ENCODE measurements around the gene MDN1. TPM values are rescaled to one million over a fixed set of nuclear protein-coding genes. Genes with fewer than 3 reads are reported as not detected.

Gene MDN1
- total and polyA plus RNA-seq, 2 donors (not counting 1 experiment from before 2014, with no cell fraction given) = 16.5 to 59.5 TPM

- no peaks in the 10 kb centered on the region for H3K9me3 ChIP-seq (ENCODE audit: control extremely low read depth in 1 of 3, control insufficient read depth in 2 of 3, insufficient read depth in 1 of 3, low read length in 2 of 3)
- Mint-ChIP-seq H3K27ac (no peak overlapping the region), H3K9me3 (ENCODE audit: insufficient read depth) (no peaks in the 10 kb centered on the region), H3K4me3 (no peak overlapping the region), H3K27me3 (no peaks in the 10 kb centered on the region), H3K4me1 (peaks cover 21% of the 10 kb centered on the region)
- peaks cover 15 to 71% of the 10 kb centered on the region in 2 experiments for H3K36me3 ChIP-seq (replicated peaks in 1 of 2; ENCODE audit: control extremely low read depth in 1 of 2, control insufficient read depth in 1 of 2, extremely low read depth in 1 of 2, insufficient read depth in 2 of 2, low read length in 1 of 2)
- peaks cover 3% of the 10 kb centered on the region for H3K79me2 ChIP-seq (ENCODE audit: control insufficient read depth, insufficient read depth, low read length)
- H2AFZ ChIP-seq (ENCODE audit: insufficient read depth, low read depth, low read length, poor library complexity, severe bottlenecking) = no peak overlapping the region
- H4K20me1 ChIP-seq (ENCODE audit: control insufficient read depth, insufficient read depth, low read length, poor library complexity, severe bottlenecking) = no peaks in the 10 kb centered on the region
- WGBS (ENCODE audit: insufficient coverage) = 100% methylated on average over 1 of the region's 1 CpG
- ATAC-seq (ENCODE audit: low read depth) = no peak
- H3K27ac ChIP-seq (ENCODE audit: low read length in 2 of 2) = no peak overlapping the region
- no peaks in the 10 kb centered on the region for H3K27me3 ChIP-seq (replicated peaks in 1 of 4; ENCODE audit: control extremely low read depth in 1 of 4, control insufficient read depth in 3 of 4, insufficient read depth in 4 of 4, low read length in 3 of 4)
- H3K4me1 ChIP-seq (ENCODE audit: control insufficient read depth in 2 of 2, insufficient read depth in 2 of 2, low read length in 2 of 2) = peaks cover 18 to 20% of the 10 kb centered on the region in 2 donors
- H3K4me3 ChIP-seq (ENCODE audit: control extremely low read depth in 1 of 5, extremely low read depth in 1 of 5, insufficient read depth in 1 of 5, low read depth in 2 of 5, low read length in 4 of 5) = no peak overlapping the region
- DNase-seq = no peak
- no peak for TF ChIP-seq EZH2 (IDR thresholded peaks at IDR 0.05; ENCODE audit: borderline replicate concordance, insufficient read depth, low read depth, low read length, poor library complexity, severe bottlenecking)
- TF ChIP-seq CTCF (IDR thresholded peaks at IDR 0.05) = no peak
- no peak overlapping the region for H3K4me2 ChIP-seq (replicated peaks; ENCODE audit: low read depth, low read length, poor library complexity, severe bottlenecking)
- intact Hi-C loops (cut with micrococcal nuclease) = no loop called here
- H3K9ac ChIP-seq (ENCODE audit: low read length) = no peak overlapping the region
- ChIA-PET CTCF (no interaction called here), POLR2A (no interaction called here)
These were observed 29.6 kb downstream of the MDN1 start for GRCh38 chr6:89789980-89790379.

- no peaks in the 10 kb centered on the region for H3K79me2 ChIP-seq (ENCODE audit: control insufficient read depth, insufficient read depth, low read length)
- H3K27ac ChIP-seq (ENCODE audit: low read length in 2 of 2) = no peak overlapping the region
- Mint-ChIP-seq H3K27me3 (no peaks in the 10 kb centered on the region), H3K4me3 (no peak overlapping the region), H3K9me3 (ENCODE audit: insufficient read depth) (peaks cover 5% of the 10 kb centered on the region), H3K4me1 (no peaks in the 10 kb centered on the region), H3K27ac (no peak overlapping the region)
- H2AFZ ChIP-seq (ENCODE audit: insufficient read depth, low read depth, low read length, poor library complexity, severe bottlenecking) = no peak overlapping the region
- ChIA-PET CTCF (no interaction called here), POLR2A (no interaction called here)
- no peak overlapping the region for H3K4me3 ChIP-seq (ENCODE audit: control extremely low read depth in 1 of 5, extremely low read depth in 1 of 5, insufficient read depth in 1 of 5, low read depth in 2 of 5, low read length in 4 of 5)
- H3K9ac ChIP-seq (ENCODE audit: low read length) = no peak overlapping the region
- peaks cover 0 to 3% of the 10 kb centered on the region in 2 donors for H3K4me1 ChIP-seq (ENCODE audit: control insufficient read depth in 2 of 2, insufficient read depth in 2 of 2, low read length in 2 of 2)
- DNase-seq (no peak), ATAC-seq (ENCODE audit: low read depth) (no peak)
- H3K9me3 ChIP-seq (ENCODE audit: control extremely low read depth in 1 of 3, control insufficient read depth in 2 of 3, insufficient read depth in 1 of 3, low read length in 2 of 3) = peaks cover 0 to 10% (median 0%) of the 10 kb centered on the region in 3 donors
- intact Hi-C loops (cut with micrococcal nuclease) = no loop called here
- 85% methylated on average over 3 of the region's 7 CpGs for WGBS (ENCODE audit: insufficient coverage)
- H4K20me1 ChIP-seq (ENCODE audit: control insufficient read depth, insufficient read depth, low read length, poor library complexity, severe bottlenecking) = no peaks in the 10 kb centered on the region
- no peak overlapping the region for H3K4me2 ChIP-seq (replicated peaks; ENCODE audit: low read depth, low read length, poor library complexity, severe bottlenecking)
- no peaks in the 10 kb centered on the region for H3K27me3 ChIP-seq (replicated peaks in 1 of 4; ENCODE audit: control extremely low read depth in 1 of 4, control insufficient read depth in 3 of 4, insufficient read depth in 4 of 4, low read length in 3 of 4)
- peaks cover 17 to 80% of the 10 kb centered on the region in 2 experiments for H3K36me3 ChIP-seq (replicated peaks in 1 of 2; ENCODE audit: control extremely low read depth in 1 of 2, control insufficient read depth in 1 of 2, extremely low read depth in 1 of 2, insufficient read depth in 2 of 2, low read length in 1 of 2)
- no peak for TF ChIP-seq CTCF (IDR thresholded peaks at IDR 0.05)
- no peak for TF ChIP-seq EZH2 (IDR thresholded peaks at IDR 0.05; ENCODE audit: borderline replicate concordance, insufficient read depth, low read depth, low read length, poor library complexity, severe bottlenecking)
These were observed 31.8 kb downstream of the MDN1 start for GRCh38 chr6:89787660-89788328.
